Measurements from ENCODE around the gene NKD1. TPM values are rescaled to one million over a fixed set of nuclear protein-coding genes. Genes with fewer than 3 reads are reported as not detected.

The NKD1 gene
- polyA plus RNA-seq, 1 donor, result 5.3 TPM

GRCh38 chr16:50505714-50506542, 42.3 kb upstream of the NKD1 start:
- Histone ChIP-seq H3K4me3 (ENCODE audit: low read length) (no peak overlapping the region), H3K9me3 (ENCODE audit: control insufficient read depth, low read depth, low read length) (no peaks in the 10 kb centered on the region), H3K36me3 (ENCODE audit: control insufficient read depth, insufficient read depth, low read length) (no peaks in the 10 kb centered on the region), H3K27ac (ENCODE audit: low read length) (no peak overlapping the region), H3K4me1 (ENCODE audit: control insufficient read depth, insufficient read depth, low read length) (no peaks in the 10 kb centered on the region), H3K27me3 (ENCODE audit: control insufficient read depth, insufficient read depth, low read length) (peaks cover 10% of the 10 kb centered on the region)
- WGBS (ENCODE audit: insufficient coverage, low lambda C conversion rate), result no CpG with 5 or more reads among the region's 13 CpGs
- peak in 1 of 2 donors; percentile 11 for DNase-seq

- Histone ChIP-seq H3K4me3 (ENCODE audit: low read length) (no peak overlapping the region), H3K36me3 (ENCODE audit: control insufficient read depth, insufficient read depth, low read length) (no peaks in the 10 kb centered on the region)
- WGBS (ENCODE audit: insufficient coverage, low lambda C conversion rate), result no CpG with 5 or more reads among the region's 4 CpGs
Measured at GRCh38 chr16:50506543-50506937, 41.7 kb upstream of the NKD1 start.

GRCh38 chr16:50507397-50507796, 40.8 kb upstream of the NKD1 start:
- WGBS (ENCODE audit: insufficient coverage, low lambda C conversion rate), result no CpG with 5 or more reads among the region's 3 CpGs

More at GRCh38 chr16:50506543-50506937, 41.7 kb upstream of the NKD1 start:
- no peak for DNase-seq
- Histone ChIP-seq H3K27me3 (ENCODE audit: control insufficient read depth, insufficient read depth, low read length) (peaks cover 10% of the 10 kb centered on the region), H3K27ac (ENCODE audit: low read length) (no peak overlapping the region), H3K4me1 (ENCODE audit: control insufficient read depth, insufficient read depth, low read length) (no peaks in the 10 kb centered on the region), H3K9me3 (ENCODE audit: control insufficient read depth, low read depth, low read length) (no peaks in the 10 kb centered on the region)

GRCh38 chr16:50509521-50510341, 38.5 kb upstream of the NKD1 start:
- Histone ChIP-seq H3K27me3 (ENCODE audit: control insufficient read depth, insufficient read depth, low read length) (peaks cover 10% of the 10 kb centered on the region), H3K27ac (ENCODE audit: low read length) (no peak overlapping the region), H3K9me3 (ENCODE audit: control insufficient read depth, low read depth, low read length) (no peaks in the 10 kb centered on the region), H3K4me3 (ENCODE audit: low read length) (no peak overlapping the region), H3K36me3 (ENCODE audit: control insufficient read depth, insufficient read depth, low read length) (no peaks in the 10 kb centered on the region), H3K4me1 (ENCODE audit: control insufficient read depth, insufficient read depth, low read length) (no peaks in the 10 kb centered on the region)
- no peak for DNase-seq
- WGBS (ENCODE audit: insufficient coverage, low lambda C conversion rate), result 80% methylated on average over 1 of the region's 10 CpGs

More at GRCh38 chr16:50507397-50507796, 40.8 kb upstream of the NKD1 start:
- Histone ChIP-seq H3K4me1 (ENCODE audit: control insufficient read depth, insufficient read depth, low read length) (no peaks in the 10 kb centered on the region), H3K4me3 (ENCODE audit: low read length) (no peak overlapping the region), H3K36me3 (ENCODE audit: control insufficient read depth, insufficient read depth, low read length) (no peaks in the 10 kb centered on the region), H3K27me3 (ENCODE audit: control insufficient read depth, insufficient read depth, low read length) (peaks cover 10% of the 10 kb centered on the region), H3K9me3 (ENCODE audit: control insufficient read depth, low read depth, low read length) (no peaks in the 10 kb centered on the region), H3K27ac (ENCODE audit: low read length) (no peak overlapping the region)
- no peak for DNase-seq

- Histone ChIP-seq H3K4me3 (ENCODE audit: low read length) (no peak overlapping the region), H3K36me3 (ENCODE audit: control insufficient read depth, insufficient read depth, low read length) (no peaks in the 10 kb centered on the region), H3K4me1 (ENCODE audit: control insufficient read depth, insufficient read depth, low read length) (no peaks in the 10 kb centered on the region), H3K9me3 (ENCODE audit: control insufficient read depth, low read depth, low read length) (peaks cover 10% of the 10 kb centered on the region), H3K27me3 (ENCODE audit: control insufficient read depth, insufficient read depth, low read length) (no peaks in the 10 kb centered on the region), H3K27ac (ENCODE audit: low read length) (no peak overlapping the region)
- WGBS (ENCODE audit: insufficient coverage, low lambda C conversion rate), result 100% methylated on average over 1 of the region's 1 CpG
- no peak for DNase-seq
Measured at GRCh38 chr16:50515218-50515617, 33.0 kb upstream of the NKD1 start.

GRCh38 chr16:50516401-50516800, 31.8 kb upstream of the NKD1 start:
- peaks cover 10% of the 10 kb centered on the region for H3K9me3 ChIP-seq (ENCODE audit: control insufficient read depth, low read depth, low read length)
- no peak overlapping the region for H3K27ac ChIP-seq (ENCODE audit: low read length)
- H3K4me3 ChIP-seq (ENCODE audit: low read length), result no peak overlapping the region
- H3K27me3 ChIP-seq (ENCODE audit: control insufficient read depth, insufficient read depth, low read length), result peaks cover 4% of the 10 kb centered on the region
- no peaks in the 10 kb centered on the region for H3K36me3 ChIP-seq (ENCODE audit: control insufficient read depth, insufficient read depth, low read length)
- H3K4me1 ChIP-seq (ENCODE audit: control insufficient read depth, insufficient read depth, low read length), result no peaks in the 10 kb centered on the region
- DNase-seq, result no peak

GRCh38 chr16:50516890-50517289, 31.3 kb upstream of the NKD1 start:
- no peak for DNase-seq
- no peak overlapping the region for H3K4me3 ChIP-seq (ENCODE audit: low read length)
- peaks cover 10% of the 10 kb centered on the region for H3K9me3 ChIP-seq (ENCODE audit: control insufficient read depth, low read depth, low read length)
- peaks cover 9% of the 10 kb centered on the region for H3K27me3 ChIP-seq (ENCODE audit: control insufficient read depth, insufficient read depth, low read length)
- H3K27ac ChIP-seq (ENCODE audit: low read length), result no peak overlapping the region
- no peaks in the 10 kb centered on the region for H3K4me1 ChIP-seq (ENCODE audit: control insufficient read depth, insufficient read depth, low read length)
- 100% methylated on average over 1 of the region's 1 CpG for WGBS (ENCODE audit: insufficient coverage, low lambda C conversion rate)
- H3K36me3 ChIP-seq (ENCODE audit: control insufficient read depth, insufficient read depth, low read length), result no peaks in the 10 kb centered on the region

GRCh38 chr16:50517450-50518252, 30.5 kb upstream of the NKD1 start:
- DNase-seq, result no peak
- WGBS (ENCODE audit: insufficient coverage, low lambda C conversion rate), result no CpG with 5 or more reads among the region's 2 CpGs
- Histone ChIP-seq H3K27me3 (ENCODE audit: control insufficient read depth, insufficient read depth, low read length) (peaks cover 12% of the 10 kb centered on the region), H3K36me3 (ENCODE audit: control insufficient read depth, insufficient read depth, low read length) (no peaks in the 10 kb centered on the region), H3K4me3 (ENCODE audit: low read length) (no peak overlapping the region), H3K4me1 (ENCODE audit: control insufficient read depth, insufficient read depth, low read length) (no peaks in the 10 kb centered on the region), H3K27ac (ENCODE audit: low read length) (no peak overlapping the region), H3K9me3 (ENCODE audit: control insufficient read depth, low read depth, low read length) (peaks cover 10% of the 10 kb centered on the region)

GRCh38 chr16:50519001-50519400, 29.2 kb upstream of the NKD1 start:
- no peaks in the 10 kb centered on the region for H3K4me1 ChIP-seq (ENCODE audit: control insufficient read depth, insufficient read depth, low read length)
- DNase-seq, result no peak
- WGBS (ENCODE audit: insufficient coverage, low lambda C conversion rate), result no CpG with 5 or more reads among the region's 5 CpGs

GRCh38 chr16:50519602-50520001, 28.6 kb upstream of the NKD1 start:
- H3K36me3 ChIP-seq (ENCODE audit: control insufficient read depth, insufficient read depth, low read length), result no peaks in the 10 kb centered on the region
- no peak for DNase-seq
- peaks cover 12% of the 10 kb centered on the region for H3K27me3 ChIP-seq (ENCODE audit: control insufficient read depth, insufficient read depth, low read length)
- H3K9me3 ChIP-seq (ENCODE audit: control insufficient read depth, low read depth, low read length), result peaks cover 10% of the 10 kb centered on the region
- H3K4me1 ChIP-seq (ENCODE audit: control insufficient read depth, insufficient read depth, low read length), result no peaks in the 10 kb centered on the region
- H3K4me3 ChIP-seq (ENCODE audit: low read length), result no peak overlapping the region
- H3K27ac ChIP-seq (ENCODE audit: low read length), result no peak overlapping the region
- 100% methylated on average over 2 of the region's 3 CpGs for WGBS (ENCODE audit: insufficient coverage, low lambda C conversion rate)

More at GRCh38 chr16:50519001-50519400, 29.2 kb upstream of the NKD1 start:
- Histone ChIP-seq H3K4me3 (ENCODE audit: low read length) (no peak overlapping the region), H3K27me3 (ENCODE audit: control insufficient read depth, insufficient read depth, low read length) (peaks cover 12% of the 10 kb centered on the region), H3K9me3 (ENCODE audit: control insufficient read depth, low read depth, low read length) (peaks cover 10% of the 10 kb centered on the region), H3K27ac (ENCODE audit: low read length) (no peak overlapping the region), H3K36me3 (ENCODE audit: control insufficient read depth, insufficient read depth, low read length) (no peaks in the 10 kb centered on the region)
